A673 (cell line): ENCODE data around the gene NECAB2. TPM values are rescaled to one million over a fixed set of nuclear protein-coding genes. Genes with fewer than 3 reads are reported as not detected.

ENCODE experiments used
- BruUV-seq: library from RNA; stranded (reverse); fragments of 400-500 nt; replicated peaks from 2 replicates; lab custom pipeline; 2021; lab: Mats Ljungman, UMichigan
- CTCF ChIA-PET: fragments of 300-600 bp; sonication (Branson Sonifier 250); formaldehyde crosslinking; loops from one replicate; lab custom pipeline; 2022; ENCODE audit warnings: antibody characterized with exemption; lab: Charles Lee
- POLR2A ChIA-PET: fragments of 300-600 bp; sonication (Branson Sonifier 250); formaldehyde crosslinking; loops from one replicate; lab custom pipeline; 2022; ENCODE audit warnings: antibody characterized with exemption; ENCODE audit not compliant: low non-redundant PET; lab: Charles Lee
- DNase-seq: peaks from one replicate; pipeline ENCODE4 v3.0.0-alpha.2; 2015; ENCODE audit warnings: low spot score
- H3K27ac ChIP-seq: fragments of 200-600 bp; sonication (generic); 2 replicates; pipeline ENCODE4 v1.5.1; 2016; ENCODE audit warnings: mixed run types, low read depth, mild to moderate bottlenecking, mixed read lengths, antibody characterized with exemption, low read length; ENCODE audit not compliant: poor library complexity, severe bottlenecking
- H3K27me3 ChIP-seq: fragments of 200-600 bp; sonication (generic); replicated peaks from 2 replicates; pipeline ENCODE4 v1.6.1; 2017; ENCODE audit warnings: mixed run types, low read depth, mild to moderate bottlenecking, mixed read lengths, antibody characterized with exemption, low read length; ENCODE audit not compliant: insufficient read depth, poor library complexity
- H3K36me3 ChIP-seq: fragments of 200-600 bp; sonication (generic); 2 replicates; pipeline ENCODE4 v1.6.1; 2016; ENCODE audit warnings: mixed run types, mild to moderate bottlenecking, mixed read lengths, antibody characterized with exemption, low read length; ENCODE audit not compliant: insufficient read depth, poor library complexity, severe bottlenecking
- H3K4me1 ChIP-seq: fragments of 200-600 bp; sonication (generic); 2 replicates; pipeline ENCODE4 v1.6.1; 2017; ENCODE audit warnings: mixed run types, mild to moderate bottlenecking, mixed read lengths, antibody characterized with exemption, low read length; ENCODE audit not compliant: insufficient read depth, poor library complexity, severe bottlenecking
- H3K4me3 ChIP-seq: fragments of 200-600 bp; sonication (generic); 2 replicates; pipeline ENCODE4 v1.5.1; 2016; ENCODE audit warnings: low read depth, mixed run types, mild to moderate bottlenecking, mixed read lengths, low read length; ENCODE audit not compliant: poor library complexity, severe bottlenecking
- H3K9me3 ChIP-seq: fragments of 200-600 bp; sonication (generic); 2 replicates; pipeline ENCODE4 v1.6.1; 2016; ENCODE audit warnings: mixed run types, low read depth, mild to moderate bottlenecking, mixed read lengths, antibody characterized with exemption, low read length; ENCODE audit not compliant: poor library complexity, severe bottlenecking
- EZH2 ChIP-seq: fragments of 200-600 bp; sonication (generic); IDR thresholded peaks from 2 replicates; pipeline ENCODE4 v1.6.1; 2017; ENCODE audit warnings: borderline replicate concordance, low read depth, mild to moderate bottlenecking, mixed read lengths, antibody characterized with exemption, low read length; ENCODE audit not compliant: poor library complexity, severe bottlenecking
- intact Hi-C: fragments of 100-400 bp; cut with micrococcal nuclease; formaldehyde crosslinking; loops from one replicate; pipeline ENCODE4 v1.10.0; 2022; ENCODE audit not compliant: unreplicated experiment
- total RNA-seq: library from RNA; stranded (reverse); gene quantifications from 2 replicates; pipeline ENCODE4 v1.2.3, GENCODE V29; 2021
- TF ChIP-seq, protein P1 (sequence below): fragments of 300-800, 200-600 bp; sonication (generic); conservative IDR thresholded peaks from 2 replicates; pipeline ENCODE4 v1.5.1; 2017; ENCODE audit warnings: low read depth, mild to moderate bottlenecking, antibody characterized with exemption, low read length, moderate library complexity, mixed read lengths

NECAB2 gene
- total RNA-seq, 1 experiment from 2014 or later = 0.80 TPM

- DNase-seq = no peak
- Histone ChIP-seq H3K4me3 (no peak overlapping the region), H3K4me1 (peaks cover 22% of the 10 kb centered on the region), H3K27ac (no peak overlapping the region), H3K9me3 (no peaks in the 10 kb centered on the region), H3K36me3 (no peaks in the 10 kb centered on the region), H3K27me3 (no peaks in the 10 kb centered on the region)
- intact Hi-C loops = loop anchor here (5.0 kb wide), 1 partner anchor 550 kb away; no protein-coding TSS in a partner anchor
- BruUV-seq = no TSS peak
- POLR2A ChIA-PET = no interaction called here
- no peak for TF ChIP-seq EZH2
- TF ChIP-seq, protein P1, sequence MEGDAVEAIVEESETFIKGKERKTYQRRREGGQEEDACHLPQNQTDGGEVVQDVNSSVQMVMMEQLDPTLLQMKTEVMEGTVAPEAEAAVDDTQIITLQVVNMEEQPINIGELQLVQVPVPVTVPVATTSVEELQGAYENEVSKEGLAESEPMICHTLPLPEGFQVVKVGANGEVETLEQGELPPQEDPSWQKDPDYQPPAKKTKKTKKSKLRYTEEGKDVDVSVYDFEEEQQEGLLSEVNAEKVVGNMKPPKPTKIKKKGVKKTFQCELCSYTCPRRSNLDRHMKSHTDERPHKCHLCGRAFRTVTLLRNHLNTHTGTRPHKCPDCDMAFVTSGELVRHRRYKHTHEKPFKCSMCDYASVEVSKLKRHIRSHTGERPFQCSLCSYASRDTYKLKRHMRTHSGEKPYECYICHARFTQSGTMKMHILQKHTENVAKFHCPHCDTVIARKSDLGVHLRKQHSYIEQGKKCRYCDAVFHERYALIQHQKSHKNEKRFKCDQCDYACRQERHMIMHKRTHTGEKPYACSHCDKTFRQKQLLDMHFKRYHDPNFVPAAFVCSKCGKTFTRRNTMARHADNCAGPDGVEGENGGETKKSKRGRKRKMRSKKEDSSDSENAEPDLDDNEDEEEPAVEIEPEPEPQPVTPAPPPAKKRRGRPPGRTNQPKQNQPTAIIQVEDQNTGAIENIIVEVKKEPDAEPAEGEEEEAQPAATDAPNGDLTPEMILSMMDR = no peak
- CTCF ChIA-PET = interaction anchor here (0.5 to 1.4 kb wide), 5 partner anchors 71 to 549 kb away, joined by 3 to 11 read pairs (median 7); no protein-coding TSS in a partner anchor
Measured at GRCh38 chr16:83957296-83957855, 10.7 kb upstream of the NECAB2 start.

- Histone ChIP-seq H3K36me3 (no peaks in the 10 kb centered on the region), H3K4me3 (no peak overlapping the region), H3K27me3 (no peaks in the 10 kb centered on the region), H3K9me3 (no peaks in the 10 kb centered on the region), H3K27ac (no peak overlapping the region), H3K4me1 (peaks cover 13% of the 10 kb centered on the region)
- ChIA-PET POLR2A (no interaction called here), CTCF (interaction anchor here (0.6 kb wide), 2 partner anchors 70 to 107 kb away, joined by 3 to 9 read pairs; no protein-coding TSS in a partner anchor)
- intact Hi-C loops = loop anchor here (5.0 kb wide), 1 partner anchor 549 kb away; no protein-coding TSS in a partner anchor
- no peak for DNase-seq
- TF ChIP-seq, protein P1 = no peak
- no peak for TF ChIP-seq EZH2
- BruUV-seq = no TSS peak
Measured at GRCh38 chr16:83958137-83958845, 9.8 kb upstream of the NECAB2 start.

GRCh38 chr16:83958846-83959565 is 9.0 kb upstream of the NECAB2 start:
- H3K36me3 ChIP-seq = no peaks in the 10 kb centered on the region
- intact Hi-C loops = loop anchor here (5.0 kb wide), 1 partner anchor 548 kb away; no protein-coding TSS in a partner anchor
- no peak for DNase-seq

More at GRCh38 chr16:83958846-83959565, 9.0 kb upstream of the NECAB2 start:
- BruUV-seq = no TSS peak
- Histone ChIP-seq H3K4me1 (peaks cover 6% of the 10 kb centered on the region), H3K27me3 (no peaks in the 10 kb centered on the region), H3K4me3 (no peak overlapping the region), H3K9me3 (no peaks in the 10 kb centered on the region), H3K27ac (no peak overlapping the region)
- POLR2A ChIA-PET = no interaction called here
- no peak for TF ChIP-seq EZH2
- TF ChIP-seq, protein P1 = no peak
- CTCF ChIA-PET = no interaction called here
